B cell (primary cell): ENCODE results near the gene PAX4.

Source experiments
- EZH2 ChIP-seq: IDR thresholded peaks from 2 replicates; pipeline ENCODE4 v1.6.1; 2012; ENCODE audit warnings: borderline replicate concordance, low read depth, mild to moderate bottlenecking, moderate library complexity, low read length; ENCODE audit not compliant: insufficient read depth, poor library complexity, severe bottlenecking
- TF ChIP-seq, protein P1 (sequence below): fragments of 200-600 bp; IDR thresholded peaks from one replicate; pipeline ENCODE4 v1.8.0; 2022; ENCODE audit warnings: antibody characterized with exemption, mild to moderate bottlenecking

- TF ChIP-seq, protein P1, sequence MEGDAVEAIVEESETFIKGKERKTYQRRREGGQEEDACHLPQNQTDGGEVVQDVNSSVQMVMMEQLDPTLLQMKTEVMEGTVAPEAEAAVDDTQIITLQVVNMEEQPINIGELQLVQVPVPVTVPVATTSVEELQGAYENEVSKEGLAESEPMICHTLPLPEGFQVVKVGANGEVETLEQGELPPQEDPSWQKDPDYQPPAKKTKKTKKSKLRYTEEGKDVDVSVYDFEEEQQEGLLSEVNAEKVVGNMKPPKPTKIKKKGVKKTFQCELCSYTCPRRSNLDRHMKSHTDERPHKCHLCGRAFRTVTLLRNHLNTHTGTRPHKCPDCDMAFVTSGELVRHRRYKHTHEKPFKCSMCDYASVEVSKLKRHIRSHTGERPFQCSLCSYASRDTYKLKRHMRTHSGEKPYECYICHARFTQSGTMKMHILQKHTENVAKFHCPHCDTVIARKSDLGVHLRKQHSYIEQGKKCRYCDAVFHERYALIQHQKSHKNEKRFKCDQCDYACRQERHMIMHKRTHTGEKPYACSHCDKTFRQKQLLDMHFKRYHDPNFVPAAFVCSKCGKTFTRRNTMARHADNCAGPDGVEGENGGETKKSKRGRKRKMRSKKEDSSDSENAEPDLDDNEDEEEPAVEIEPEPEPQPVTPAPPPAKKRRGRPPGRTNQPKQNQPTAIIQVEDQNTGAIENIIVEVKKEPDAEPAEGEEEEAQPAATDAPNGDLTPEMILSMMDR: no peak
- no peak for TF ChIP-seq EZH2
Measured at GRCh38 chr7:127578711-127579275, 39.1 kb downstream of the PAX4 start.
